ENCODE results near the gene SKIL.

DNA sequence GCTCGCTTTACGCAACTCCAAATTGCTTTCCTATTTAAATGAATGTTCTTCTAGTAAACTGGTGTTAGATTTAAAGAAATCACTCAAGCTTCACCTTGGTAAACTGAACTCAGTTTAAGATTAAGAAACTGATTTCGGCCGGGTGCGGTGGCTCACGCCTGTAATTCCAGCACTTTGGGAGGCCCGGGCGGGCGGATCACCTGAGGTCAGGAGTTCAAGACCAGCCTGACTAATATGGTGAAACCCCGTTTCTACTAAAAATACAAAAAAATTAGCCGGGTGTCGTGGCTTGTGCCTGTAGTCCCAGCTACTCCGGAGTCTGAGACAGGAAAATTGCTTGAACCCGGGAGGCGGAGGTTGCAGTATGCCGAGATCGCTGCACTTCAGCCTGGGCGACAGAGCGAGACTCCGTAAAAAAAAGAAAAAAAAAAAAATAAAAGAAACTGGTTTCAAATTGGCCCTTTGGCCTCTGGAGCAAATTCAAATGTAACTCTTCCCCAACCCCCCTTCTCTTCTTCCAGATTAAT lies 1.7 kb downstream of the SKIL start:
- TF ChIP-seq, protein P1, sequence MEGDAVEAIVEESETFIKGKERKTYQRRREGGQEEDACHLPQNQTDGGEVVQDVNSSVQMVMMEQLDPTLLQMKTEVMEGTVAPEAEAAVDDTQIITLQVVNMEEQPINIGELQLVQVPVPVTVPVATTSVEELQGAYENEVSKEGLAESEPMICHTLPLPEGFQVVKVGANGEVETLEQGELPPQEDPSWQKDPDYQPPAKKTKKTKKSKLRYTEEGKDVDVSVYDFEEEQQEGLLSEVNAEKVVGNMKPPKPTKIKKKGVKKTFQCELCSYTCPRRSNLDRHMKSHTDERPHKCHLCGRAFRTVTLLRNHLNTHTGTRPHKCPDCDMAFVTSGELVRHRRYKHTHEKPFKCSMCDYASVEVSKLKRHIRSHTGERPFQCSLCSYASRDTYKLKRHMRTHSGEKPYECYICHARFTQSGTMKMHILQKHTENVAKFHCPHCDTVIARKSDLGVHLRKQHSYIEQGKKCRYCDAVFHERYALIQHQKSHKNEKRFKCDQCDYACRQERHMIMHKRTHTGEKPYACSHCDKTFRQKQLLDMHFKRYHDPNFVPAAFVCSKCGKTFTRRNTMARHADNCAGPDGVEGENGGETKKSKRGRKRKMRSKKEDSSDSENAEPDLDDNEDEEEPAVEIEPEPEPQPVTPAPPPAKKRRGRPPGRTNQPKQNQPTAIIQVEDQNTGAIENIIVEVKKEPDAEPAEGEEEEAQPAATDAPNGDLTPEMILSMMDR (IDR thresholded peaks at IDR 0.05), result no peak
- TF ChIP-seq ZFX (IDR thresholded peaks at IDR 0.05; ENCODE audit: borderline replicate concordance), result no peak
